ENCODE results near the gene OR2F2. TPM values are rescaled to one million over a fixed set of nuclear protein-coding genes. Genes with fewer than 3 reads are reported as not detected.

Gene OR2F2
- total RNA-seq, 1 donor, result not detected

- no peak for TF ChIP-seq CTCF (IDR thresholded peaks at IDR 0.05; ENCODE audit: insufficient read depth, low read depth, low read length)
- no peak overlapping the region for H3K4me3 ChIP-seq (ENCODE audit: low read depth, low read length)
- DNase-seq (ENCODE audit: low read depth), result no peak
Observed at GRCh38 chr7:143902332-143902899, 32.6 kb upstream of the OR2F2 start.

GRCh38 chr7:143905509-143905908 is 29.5 kb upstream of the OR2F2 start:
- TF ChIP-seq CTCF (IDR thresholded peaks at IDR 0.05; ENCODE audit: insufficient read depth, low read depth, low read length), result no peak
- DNase-seq (ENCODE audit: low read depth), result no peak
- H3K4me3 ChIP-seq (ENCODE audit: low read depth, low read length), result no peak overlapping the region

- TF ChIP-seq CTCF (IDR thresholded peaks at IDR 0.05; ENCODE audit: insufficient read depth, low read depth, low read length), result no peak
- H3K4me3 ChIP-seq (ENCODE audit: low read depth, low read length), result no peak overlapping the region
- DNase-seq (ENCODE audit: low read depth), result no peak
Observed at GRCh38 chr7:143906151-143906550, 28.9 kb upstream of the OR2F2 start.

GRCh38 chr7:143906895-143907294 is 28.1 kb upstream of the OR2F2 start:
- H3K4me3 ChIP-seq (ENCODE audit: low read depth, low read length), result no peak overlapping the region
- TF ChIP-seq CTCF (IDR thresholded peaks at IDR 0.05; ENCODE audit: insufficient read depth, low read depth, low read length), result no peak
- DNase-seq (ENCODE audit: low read depth), result no peak

GRCh38 chr7:143908120-143908519 is 26.9 kb upstream of the OR2F2 start:
- no peak overlapping the region for H3K4me3 ChIP-seq (ENCODE audit: low read depth, low read length)
- DNase-seq (ENCODE audit: low read depth), result no peak
- TF ChIP-seq CTCF (IDR thresholded peaks at IDR 0.05; ENCODE audit: insufficient read depth, low read depth, low read length), result no peak

GRCh38 chr7:143909863-143910262 is 25.2 kb upstream of the OR2F2 start:
- H3K4me3 ChIP-seq (ENCODE audit: low read depth, low read length), result no peak overlapping the region
- TF ChIP-seq CTCF (IDR thresholded peaks at IDR 0.05; ENCODE audit: insufficient read depth, low read depth, low read length), result no peak
- DNase-seq (ENCODE audit: low read depth), result peak; percentile 58

Measured in fibroblast of villous mesenchyme (primary cell).